Parathyroid adenoma (tissue), 2 donors: ENCODE results near the gene STX4.

Experiments
- H2AFZ ChIP-seq: fragments of 300-600 bp; sonication (generic); one replicate; pipeline ENCODE4 v1.7.0; 2017; ENCODE audit warnings: antibody characterized with exemption, mild to moderate bottlenecking
- H3K27ac ChIP-seq: fragments of 300-600 bp; sonication (generic); one replicate; pipeline ENCODE4 v1.7.0; 2017
- H3K27me3 ChIP-seq: fragments of 300-600 bp; sonication (generic); one replicate; pipeline ENCODE4 v1.7.0; 2017; ENCODE audit warnings: low read length; ENCODE audit not compliant: control insufficient read depth, insufficient read depth
- H3K36me3 ChIP-seq: fragments of 300-600 bp; sonication (generic); one replicate; pipeline ENCODE4 v1.7.0; 2017; ENCODE audit warnings: low read length; ENCODE audit not compliant: control insufficient read depth, insufficient read depth
- H3K4me1 ChIP-seq: fragments of 300-600 bp; sonication (generic); one replicate; pipeline ENCODE4 v1.7.0; 2017; ENCODE audit warnings: control low read depth
- H3K4me2 ChIP-seq: fragments of 300-600 bp; sonication (generic); one replicate; pipeline ENCODE4 v1.7.0; 2017; ENCODE audit warnings: low read length
- H3K4me3 ChIP-seq: fragments of 300-600 bp; sonication (generic); one replicate; pipeline ENCODE4 v1.7.0; 2017; ENCODE audit warnings: low read depth, low read length
- H3K79me2 ChIP-seq: fragments of 300-600 bp; sonication (generic); one replicate; pipeline ENCODE4 v1.7.0; 2017; ENCODE audit warnings: control low read depth
- H3K9ac ChIP-seq: fragments of 300-600 bp; sonication (generic); one replicate; pipeline ENCODE4 v1.7.0; 2017; ENCODE audit warnings: mild to moderate bottlenecking
- H3K9me3 ChIP-seq: fragments of 300-600 bp; sonication (generic); one replicate; pipeline ENCODE4 v1.7.0; 2017; ENCODE audit warnings: low read length; ENCODE audit not compliant: control insufficient read depth
- TF ChIP-seq, protein P1 (sequence below): fragments of 300-600 bp; sonication (generic); IDR thresholded peaks from one replicate; pipeline ENCODE4 v1.7.0; 2017; ENCODE audit warnings: antibody characterized with exemption, mild to moderate bottlenecking
- donor health status: primary hyperparathyroidism.

STX4 gene

DNA sequence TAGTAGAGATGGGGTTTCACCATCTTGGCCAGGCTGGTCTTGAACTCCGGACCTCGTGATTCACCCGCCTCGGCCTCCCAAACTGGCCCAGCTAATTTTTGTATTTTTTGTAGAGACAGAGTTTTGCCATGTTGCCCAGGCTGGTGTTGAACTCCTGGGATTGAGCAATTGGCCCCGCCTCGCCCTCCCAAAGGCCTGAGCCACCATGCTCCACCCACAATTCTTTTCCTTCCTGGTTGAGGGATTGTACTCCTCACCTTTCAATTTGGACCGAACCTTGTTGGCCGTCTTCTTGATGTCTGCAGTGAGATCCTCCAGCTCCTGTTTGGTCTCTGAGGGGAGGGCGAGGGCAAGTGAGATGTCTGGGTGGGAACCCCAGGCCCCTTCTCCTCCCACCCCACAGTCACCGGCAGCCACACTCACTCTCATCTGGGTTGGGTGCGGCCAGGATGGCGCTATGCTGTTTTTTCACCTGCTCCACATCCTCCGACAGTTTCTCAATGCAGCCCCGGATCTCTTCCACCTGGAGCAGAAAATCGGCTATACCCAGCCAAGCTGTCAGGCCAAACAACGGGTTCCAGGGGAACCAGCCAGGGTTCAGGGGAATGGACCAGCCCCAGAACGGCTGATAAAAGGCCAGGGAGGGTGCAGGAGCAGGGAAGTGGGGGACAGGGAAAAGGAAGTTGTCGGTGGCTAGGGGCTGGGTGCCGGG, 32.5 kb upstream of the STX4 start:
- H3K9ac ChIP-seq = no peak overlapping the region
- no peak overlapping the region for H3K4me2 ChIP-seq
- H3K4me3 ChIP-seq = no peak overlapping the region
- H3K79me2 ChIP-seq = no peaks in the 10 kb centered on the region
- no peaks in the 10 kb centered on the region for H3K36me3 ChIP-seq
- H2AFZ ChIP-seq = no peak overlapping the region
- no peaks in the 10 kb centered on the region for H3K27me3 ChIP-seq
- no peak overlapping the region for H3K27ac ChIP-seq
- TF ChIP-seq, protein P1, sequence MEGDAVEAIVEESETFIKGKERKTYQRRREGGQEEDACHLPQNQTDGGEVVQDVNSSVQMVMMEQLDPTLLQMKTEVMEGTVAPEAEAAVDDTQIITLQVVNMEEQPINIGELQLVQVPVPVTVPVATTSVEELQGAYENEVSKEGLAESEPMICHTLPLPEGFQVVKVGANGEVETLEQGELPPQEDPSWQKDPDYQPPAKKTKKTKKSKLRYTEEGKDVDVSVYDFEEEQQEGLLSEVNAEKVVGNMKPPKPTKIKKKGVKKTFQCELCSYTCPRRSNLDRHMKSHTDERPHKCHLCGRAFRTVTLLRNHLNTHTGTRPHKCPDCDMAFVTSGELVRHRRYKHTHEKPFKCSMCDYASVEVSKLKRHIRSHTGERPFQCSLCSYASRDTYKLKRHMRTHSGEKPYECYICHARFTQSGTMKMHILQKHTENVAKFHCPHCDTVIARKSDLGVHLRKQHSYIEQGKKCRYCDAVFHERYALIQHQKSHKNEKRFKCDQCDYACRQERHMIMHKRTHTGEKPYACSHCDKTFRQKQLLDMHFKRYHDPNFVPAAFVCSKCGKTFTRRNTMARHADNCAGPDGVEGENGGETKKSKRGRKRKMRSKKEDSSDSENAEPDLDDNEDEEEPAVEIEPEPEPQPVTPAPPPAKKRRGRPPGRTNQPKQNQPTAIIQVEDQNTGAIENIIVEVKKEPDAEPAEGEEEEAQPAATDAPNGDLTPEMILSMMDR = no peak
- H3K9me3 ChIP-seq = no peaks in the 10 kb centered on the region
- H3K4me1 ChIP-seq = peaks cover 14% of the 10 kb centered on the region

DNA sequence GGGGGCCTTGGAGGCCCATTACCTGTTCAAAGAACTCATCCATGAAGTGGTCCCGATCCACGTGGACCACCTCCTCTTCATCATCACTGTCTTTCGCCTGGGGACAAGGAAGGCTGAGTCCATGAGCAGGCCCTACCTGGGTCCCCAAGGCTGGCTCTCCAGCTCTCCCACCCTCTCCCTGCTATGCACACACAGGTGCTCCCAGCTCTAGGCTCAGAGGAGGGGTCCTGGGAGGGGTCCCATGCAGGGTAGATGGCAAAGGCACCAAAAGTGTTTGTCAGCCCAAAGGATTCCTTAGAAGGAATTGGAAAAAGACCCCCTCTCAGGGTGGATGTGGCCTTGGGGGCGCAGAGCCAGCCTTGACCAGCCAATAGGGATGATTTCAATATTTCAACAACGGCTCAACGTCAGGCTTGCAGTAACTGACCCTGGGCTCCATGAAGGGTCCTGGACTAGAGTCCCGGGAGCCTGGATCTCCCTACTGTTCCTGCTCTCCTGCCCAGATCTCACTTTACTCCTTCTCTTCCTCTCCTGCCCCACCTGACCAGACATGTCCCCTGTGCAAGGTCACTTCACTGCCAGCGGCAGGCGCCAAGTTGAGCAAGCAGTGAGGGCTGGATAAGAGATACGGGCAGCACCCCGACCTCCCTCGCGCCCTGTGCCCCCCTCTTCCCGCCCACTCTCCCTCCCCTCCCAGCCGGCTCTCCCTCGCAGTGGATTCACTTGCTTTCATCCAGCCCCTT, 31.7 kb upstream of the STX4 start:
- no peak overlapping the region for H3K9ac ChIP-seq
- no peaks in the 10 kb centered on the region for H3K79me2 ChIP-seq
- peak overlapping the region; percentile 47 for H3K27ac ChIP-seq

DNA sequence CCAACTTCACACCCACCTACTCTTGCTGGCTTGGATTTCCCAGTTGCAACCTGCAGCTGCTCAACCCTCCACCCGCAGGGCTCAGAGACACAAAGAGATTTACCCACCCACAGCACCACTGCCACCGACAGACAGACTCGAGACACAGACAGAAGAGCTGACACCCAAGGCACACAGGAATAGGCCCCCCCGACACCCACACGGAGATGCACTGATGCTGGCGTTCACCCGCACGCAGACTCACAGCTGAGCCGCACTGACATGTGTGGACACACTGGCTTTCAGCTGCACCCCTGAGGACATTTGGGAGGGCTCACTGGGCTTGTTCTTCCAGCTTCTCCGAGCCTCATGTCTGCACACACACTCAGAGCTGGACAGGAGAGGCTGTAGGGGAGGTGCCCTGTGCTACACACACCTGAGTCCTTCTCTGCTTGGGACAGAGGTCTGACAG, 31.1 kb upstream of the STX4 start:
- H3K36me3 ChIP-seq = no peaks in the 10 kb centered on the region
- no peak overlapping the region for H3K4me2 ChIP-seq
- TF ChIP-seq, protein P1 = no peak
- H2AFZ ChIP-seq = peak overlapping the region; percentile 72
- H3K27ac ChIP-seq = peak overlapping the region; percentile 47
- no peak overlapping the region for H3K9ac ChIP-seq
- no peaks in the 10 kb centered on the region for H3K27me3 ChIP-seq
- no peak overlapping the region for H3K4me3 ChIP-seq
- no peaks in the 10 kb centered on the region for H3K9me3 ChIP-seq
- H3K4me1 ChIP-seq = peaks cover 12% of the 10 kb centered on the region
- no peaks in the 10 kb centered on the region for H3K79me2 ChIP-seq

More for the DNA sequence above, 31.7 kb upstream of the STX4 start:
- H2AFZ ChIP-seq = peak overlapping the region; percentile 72
- H3K9me3 ChIP-seq = no peaks in the 10 kb centered on the region
- H3K4me1 ChIP-seq = peaks cover 14% of the 10 kb centered on the region
- TF ChIP-seq, protein P1 = no peak
- H3K4me3 ChIP-seq = no peak overlapping the region
- H3K36me3 ChIP-seq = no peaks in the 10 kb centered on the region
- no peaks in the 10 kb centered on the region for H3K27me3 ChIP-seq
- no peak overlapping the region for H3K4me2 ChIP-seq

DNA sequence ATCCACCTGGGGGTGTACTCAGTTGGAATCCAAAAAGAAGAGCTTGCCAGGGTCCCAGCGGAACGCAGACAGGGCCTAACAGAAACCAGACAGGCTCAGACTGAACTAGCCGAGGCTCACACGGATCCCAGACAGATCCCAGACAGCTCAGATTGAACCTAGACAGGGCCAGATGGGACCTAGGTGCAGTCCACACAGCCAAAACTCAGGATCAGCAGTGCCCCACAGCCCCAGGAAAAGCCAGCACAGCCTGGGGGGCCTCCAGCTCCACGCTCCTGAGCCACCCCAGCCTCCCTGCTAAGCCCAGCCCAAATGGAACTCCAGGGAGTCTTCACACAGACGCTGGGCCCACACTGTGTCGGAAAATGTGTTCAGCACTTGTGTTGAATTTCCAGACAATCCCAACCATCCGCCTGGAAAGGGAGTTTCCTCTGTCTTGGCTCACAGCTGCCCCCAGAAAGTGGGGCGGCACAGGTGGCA, 30.5 kb upstream of the STX4 start:
- Histone ChIP-seq H3K4me1 (peaks cover 12% of the 10 kb centered on the region), H3K9ac (no peak overlapping the region), H3K79me2 (no peaks in the 10 kb centered on the region), H3K27ac (no peak overlapping the region), H3K9me3 (no peaks in the 10 kb centered on the region), H2AFZ (peak overlapping the region; percentile 72), H3K4me2 (no peak overlapping the region), H3K27me3 (no peaks in the 10 kb centered on the region), H3K36me3 (no peaks in the 10 kb centered on the region), H3K4me3 (no peak overlapping the region)
- TF ChIP-seq, protein P1 = no peak
